ENCODE data around the gene GPR183. TPM values are rescaled to one million over a fixed set of nuclear protein-coding genes. Genes with fewer than 3 reads are reported as not detected.
A peak's percentile ranks its signal among the peaks of the same experiment; 100 is the strongest.

GPR183 gene
- total RNA-seq, 2 experiments from 2014 or later, result 5.0 to 5.2 TPM

DNA sequence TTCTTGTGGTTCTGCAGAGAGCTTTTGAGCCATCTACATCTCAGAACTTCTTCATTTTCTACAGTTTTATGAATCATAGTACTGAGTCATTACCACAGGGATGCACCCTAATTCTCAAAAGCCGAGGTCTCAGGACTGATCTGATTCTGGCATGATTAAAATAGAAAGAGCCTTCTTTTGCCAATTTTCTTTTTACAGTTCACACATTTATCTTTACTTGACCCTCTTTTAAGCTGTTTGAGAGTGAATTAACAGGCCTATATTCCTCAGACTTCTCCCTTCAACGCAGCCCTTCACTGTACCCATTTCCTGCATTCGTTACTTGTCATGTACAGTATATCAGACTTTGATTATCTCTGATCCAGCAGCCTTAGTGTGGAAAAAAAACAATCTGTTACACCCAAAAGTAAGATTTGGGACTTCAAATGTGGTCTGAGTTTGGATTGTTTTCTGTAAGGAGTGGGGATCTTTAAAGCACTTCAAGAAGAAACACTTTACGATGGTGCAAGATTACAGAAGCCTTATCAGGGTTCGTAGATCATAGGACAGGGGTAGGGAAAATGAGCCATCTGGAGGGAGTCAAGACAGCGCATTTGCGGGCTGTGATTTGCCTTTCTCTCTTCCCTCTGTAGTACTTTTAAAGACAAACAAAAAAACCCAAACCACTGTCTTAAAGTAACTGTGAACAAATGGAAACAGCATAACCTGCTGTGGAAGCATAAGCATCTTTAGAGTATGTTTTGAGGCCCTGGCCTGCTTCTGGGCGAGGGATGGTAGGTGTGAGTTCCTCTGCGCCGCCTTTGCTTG is 15.3 kb upstream of the GPR183 start:
- H3K27me3 Mint-ChIP-seq (ENCODE audit: low read depth), result no peaks in the 10 kb centered on the region
- peaks cover 61% of the 10 kb centered on the region for H3K4me1 Mint-ChIP-seq (ENCODE audit: low read depth)
- ChIA-PET CTCF (interaction anchor here (0.7 to 2.8 kb wide), 7 partner anchors 15 to 113 kb away, joined by 3 to 14 read pairs (median 6); partner anchors contain the start of gene GPR183), POLR2A (interaction anchor here (0.8 to 1.5 kb wide), 5 partner anchors 23 to 122 kb away, joined by 3 to 6 read pairs (median 4); partner anchors contain the start of gene UBAC2)
- ATAC-seq (peak; percentile 79), DNase-seq (peak; percentile 40)
- H3K27ac Mint-ChIP-seq, result peak overlapping the region; percentile 89
- peaks cover 59% of the 10 kb centered on the region for H3K36me3 Mint-ChIP-seq (ENCODE audit: low read depth)
- H3K4me3 Mint-ChIP-seq, result peak overlapping the region; percentile 51
- H3K9me3 Mint-ChIP-seq (ENCODE audit: insufficient read depth), result no peaks in the 10 kb centered on the region

- H3K4me1 Mint-ChIP-seq (ENCODE audit: low read depth), result peaks cover 65% of the 10 kb centered on the region
- no peak for ATAC-seq
- ChIA-PET CTCF (interaction anchor here (0.7 to 2.8 kb wide), 9 partner anchors 15 to 114 kb away, joined by 3 to 14 read pairs (median 5); partner anchors contain the start of gene GPR183), POLR2A (interaction anchor here (0.8 to 1.5 kb wide), 5 partner anchors 31 to 121 kb away, joined by 3 to 6 read pairs (median 4); partner anchors contain the start of gene UBAC2)
- no peak overlapping the region for H3K4me3 Mint-ChIP-seq
- peaks cover 60% of the 10 kb centered on the region for H3K36me3 Mint-ChIP-seq (ENCODE audit: low read depth)
- no peak for DNase-seq
- H3K27ac Mint-ChIP-seq, result peak overlapping the region; percentile 89
- H3K9me3 Mint-ChIP-seq (ENCODE audit: insufficient read depth), result no peaks in the 10 kb centered on the region
- no peaks in the 10 kb centered on the region for H3K27me3 Mint-ChIP-seq (ENCODE audit: low read depth)
Measured at GRCh38 chr13:99321709-99322108, 14.5 kb upstream of the GPR183 start.

GRCh38 chr13:99320693-99321481 is 13.7 kb upstream of the GPR183 start:
- no peak for ATAC-seq
- H3K36me3 Mint-ChIP-seq (ENCODE audit: low read depth), result peaks cover 61% of the 10 kb centered on the region
- CTCF ChIA-PET, result interaction anchor here (0.8 to 2.8 kb wide), 6 partner anchors 14 to 115 kb away, joined by 3 to 14 read pairs (median 8); partner anchors contain the start of gene GPR183
- no peak for DNase-seq
- H3K4me3 Mint-ChIP-seq, result no peak overlapping the region
- peaks cover 64% of the 10 kb centered on the region for H3K4me1 Mint-ChIP-seq (ENCODE audit: low read depth)
- POLR2A ChIA-PET, result interaction anchor here (0.7 to 1.5 kb wide), 3 partner anchors 10 to 120 kb away, joined by 4 read pairs; partner anchors contain the start of gene UBAC2
- no peaks in the 10 kb centered on the region for H3K27me3 Mint-ChIP-seq (ENCODE audit: low read depth)
- H3K9me3 Mint-ChIP-seq (ENCODE audit: insufficient read depth), result no peaks in the 10 kb centered on the region
- H3K27ac Mint-ChIP-seq, result no peak overlapping the region

- no peaks in the 10 kb centered on the region for H3K27me3 Mint-ChIP-seq (ENCODE audit: low read depth)
- H3K27ac Mint-ChIP-seq, result no peak overlapping the region
- no peak for ATAC-seq
- H3K4me3 Mint-ChIP-seq, result no peak overlapping the region
- peaks cover 45% of the 10 kb centered on the region for H3K36me3 Mint-ChIP-seq (ENCODE audit: low read depth)
- DNase-seq, result no peak
- peaks cover 55% of the 10 kb centered on the region for H3K4me1 Mint-ChIP-seq (ENCODE audit: low read depth)
- H3K9me3 Mint-ChIP-seq (ENCODE audit: insufficient read depth), result no peaks in the 10 kb centered on the region
- ChIA-PET CTCF (interaction anchor here (0.8 to 2.0 kb wide), 2 partner anchors 41 to 47 kb away, joined by 3 to 4 read pairs; no protein-coding TSS in a partner anchor), POLR2A (no interaction called here)
Measured at GRCh38 chr13:99316657-99317256, 9.6 kb upstream of the GPR183 start.

- no peak for ATAC-seq
- ChIA-PET CTCF (interaction anchor here (0.8 to 2.1 kb wide), 3 partner anchors 41 to 72 kb away, joined by 3 to 6 read pairs (median 4); no protein-coding TSS in a partner anchor), POLR2A (no interaction called here)
- peaks cover 57% of the 10 kb centered on the region for H3K4me1 Mint-ChIP-seq (ENCODE audit: low read depth)
- DNase-seq, result no peak
- peak overlapping the region; percentile 26 for H3K27ac Mint-ChIP-seq
- no peak overlapping the region for H3K4me3 Mint-ChIP-seq
- no peaks in the 10 kb centered on the region for H3K27me3 Mint-ChIP-seq (ENCODE audit: low read depth)
- no peaks in the 10 kb centered on the region for H3K9me3 Mint-ChIP-seq (ENCODE audit: insufficient read depth)
- peaks cover 43% of the 10 kb centered on the region for H3K36me3 Mint-ChIP-seq (ENCODE audit: low read depth)
Measured at GRCh38 chr13:99316224-99316623, 9.0 kb upstream of the GPR183 start.

DNA sequence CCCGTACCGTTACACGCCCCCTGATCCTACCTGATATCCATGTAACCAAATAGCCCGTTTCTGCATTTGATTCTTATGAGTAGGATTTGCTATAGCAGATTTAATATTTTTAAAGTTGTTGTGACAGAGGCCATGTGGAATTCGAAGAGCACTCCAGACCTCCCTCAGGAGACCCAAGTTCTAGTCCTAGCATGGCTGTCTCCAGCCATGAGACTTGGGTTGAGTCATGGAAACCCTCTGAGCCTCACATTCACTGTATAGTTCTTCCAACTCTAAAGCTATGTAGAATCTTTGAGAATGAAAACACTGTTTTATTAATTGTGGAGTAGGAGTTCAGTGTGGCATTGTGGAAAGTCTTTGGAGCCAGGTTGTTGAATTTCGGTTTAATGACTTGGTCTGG is 8.0 kb upstream of the GPR183 start:
- ChIA-PET CTCF (interaction anchor here (0.7 to 4.6 kb wide), 10 partner anchors 9 to 119 kb away, joined by 3 to 23 read pairs (median 4); no protein-coding TSS in a partner anchor), POLR2A (interaction anchor here (0.8 to 1.5 kb wide), 7 partner anchors 9 to 44 kb away, joined by 3 to 6 read pairs (median 4); no protein-coding TSS in a partner anchor)
- Mint-ChIP-seq H3K9me3 (ENCODE audit: insufficient read depth) (no peaks in the 10 kb centered on the region), H3K4me1 (ENCODE audit: low read depth) (peaks cover 62% of the 10 kb centered on the region), H3K27me3 (ENCODE audit: low read depth) (no peaks in the 10 kb centered on the region), H3K36me3 (ENCODE audit: low read depth) (peaks cover 46% of the 10 kb centered on the region), H3K27ac (peak overlapping the region; percentile 89), H3K4me3 (peak overlapping the region; percentile 55)
- no peak for DNase-seq
- peak; percentile 23 for ATAC-seq

DNA sequence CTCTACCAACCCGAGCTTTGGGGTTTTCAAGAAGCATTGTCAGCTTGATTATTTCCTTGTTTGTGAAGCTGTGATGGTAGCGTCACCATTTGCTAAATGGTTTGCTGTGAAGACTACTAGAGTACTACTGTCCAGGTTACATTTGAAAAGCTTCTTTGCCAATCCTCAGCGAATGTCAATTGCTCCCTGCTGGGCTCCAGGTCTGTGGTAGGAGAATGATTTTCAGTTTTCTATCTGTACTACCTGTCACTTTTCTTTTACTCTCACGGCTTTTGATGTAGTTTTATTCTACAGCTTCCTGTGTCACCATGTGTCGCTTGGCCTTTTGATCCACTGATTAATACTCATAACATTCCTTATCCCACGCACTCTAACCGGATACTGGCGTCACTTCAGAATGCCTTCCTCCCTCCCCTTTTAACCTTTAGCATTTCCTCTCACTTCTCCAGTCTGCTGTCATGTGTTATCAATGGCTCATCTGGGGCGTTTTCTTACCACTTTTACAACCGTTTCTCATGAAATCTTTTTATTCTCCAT is 7.5 kb upstream of the GPR183 start:
- H3K9me3 Mint-ChIP-seq (ENCODE audit: insufficient read depth), result no peaks in the 10 kb centered on the region
- H3K27ac Mint-ChIP-seq, result peak overlapping the region; percentile 89
- H3K4me1 Mint-ChIP-seq (ENCODE audit: low read depth), result peaks cover 63% of the 10 kb centered on the region
- ChIA-PET CTCF (interaction anchor here (0.8 to 4.6 kb wide), 14 partner anchors 8 to 121 kb away, joined by 3 to 23 read pairs (median 4); no protein-coding TSS in a partner anchor), POLR2A (interaction anchor here (0.8 to 1.5 kb wide), 8 partner anchors 9 to 111 kb away, joined by 3 to 6 read pairs (median 4); no protein-coding TSS in a partner anchor)
- H3K4me3 Mint-ChIP-seq, result peak overlapping the region; percentile 55
- DNase-seq, result peak; percentile 61
- H3K27me3 Mint-ChIP-seq (ENCODE audit: low read depth), result no peaks in the 10 kb centered on the region
- peak; percentile 73 for ATAC-seq
- H3K36me3 Mint-ChIP-seq (ENCODE audit: low read depth), result peaks cover 48% of the 10 kb centered on the region

GRCh38 chr13:99313941-99314340 is 6.7 kb upstream of the GPR183 start:
- POLR2A ChIA-PET, result interaction anchor here (0.6 to 1.5 kb wide), 5 partner anchors 18 to 111 kb away, joined by 3 to 6 read pairs (median 3); no protein-coding TSS in a partner anchor
- H3K9me3 Mint-ChIP-seq (ENCODE audit: insufficient read depth), result no peaks in the 10 kb centered on the region
- peaks cover 47% of the 10 kb centered on the region for H3K36me3 Mint-ChIP-seq (ENCODE audit: low read depth)
- H3K27ac Mint-ChIP-seq, result peak overlapping the region; percentile 89
- H3K4me1 Mint-ChIP-seq (ENCODE audit: low read depth), result peaks cover 59% of the 10 kb centered on the region
- no peaks in the 10 kb centered on the region for H3K27me3 Mint-ChIP-seq (ENCODE audit: low read depth)
- CTCF ChIA-PET, result interaction anchor here (0.9 to 4.6 kb wide), 7 partner anchors 11 to 122 kb away, joined by 3 to 23 read pairs (median 4); no protein-coding TSS in a partner anchor
- DNase-seq (no peak), ATAC-seq (no peak)
- peak overlapping the region; percentile 55 for H3K4me3 Mint-ChIP-seq

DNA sequence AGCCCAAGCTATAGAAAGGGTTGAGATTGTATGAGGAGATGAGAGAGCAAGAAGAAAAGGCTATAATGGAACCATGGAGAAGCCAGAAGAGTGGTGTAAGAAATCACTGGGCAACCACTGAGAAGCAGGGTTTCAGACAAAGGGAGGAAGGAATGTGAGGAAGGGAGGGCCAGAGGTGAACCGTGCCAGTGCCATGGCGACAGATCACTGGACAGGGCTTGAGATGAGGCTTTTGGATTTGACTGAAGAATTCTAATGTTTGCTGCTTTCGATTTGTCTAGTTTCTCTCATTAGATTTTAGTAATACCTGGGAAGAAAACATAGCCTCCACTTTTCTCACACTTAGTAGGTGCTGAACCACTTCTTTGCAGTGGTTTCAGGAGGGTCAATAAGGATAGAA is 6.3 kb upstream of the GPR183 start:
- peaks cover 46% of the 10 kb centered on the region for H3K36me3 Mint-ChIP-seq (ENCODE audit: low read depth)
- POLR2A ChIA-PET, result interaction anchor here (0.6 kb wide), 1 partner anchor 66 kb away, joined by 3 read pairs; no protein-coding TSS in a partner anchor
- H3K9me3 Mint-ChIP-seq (ENCODE audit: insufficient read depth), result no peaks in the 10 kb centered on the region
- peaks cover 62% of the 10 kb centered on the region for H3K4me1 Mint-ChIP-seq (ENCODE audit: low read depth)
- DNase-seq, result no peak
- H3K27me3 Mint-ChIP-seq (ENCODE audit: low read depth), result no peaks in the 10 kb centered on the region
- ATAC-seq, result no peak
- CTCF ChIA-PET, result interaction anchor here (2.5 to 4.6 kb wide), 2 partner anchors 44 to 123 kb away, joined by 10 to 23 read pairs; no protein-coding TSS in a partner anchor
- H3K4me3 Mint-ChIP-seq, result no peak overlapping the region
- peak overlapping the region; percentile 69 for H3K27ac Mint-ChIP-seq

DNA sequence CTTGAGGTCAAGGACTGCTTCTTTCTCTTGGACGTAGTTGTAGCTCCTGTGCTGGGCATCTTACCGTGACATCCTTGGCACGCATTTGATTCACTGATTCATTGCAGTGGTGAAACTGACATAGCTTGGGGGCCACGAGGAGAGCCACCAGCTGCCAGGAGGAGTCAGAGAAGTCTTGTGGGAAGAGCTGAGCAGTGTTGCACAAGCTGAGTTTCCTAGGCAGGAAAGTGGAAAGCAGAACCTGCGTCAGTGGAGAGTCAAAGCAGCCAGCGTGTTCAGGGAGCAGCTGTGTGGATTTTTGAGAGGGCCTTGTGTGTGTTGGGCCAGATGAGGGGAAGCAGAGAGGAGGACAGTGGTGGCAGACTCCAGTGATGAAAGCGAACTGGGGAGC is 5.3 kb upstream of the GPR183 start:
- H3K36me3 Mint-ChIP-seq (ENCODE audit: low read depth), result peaks cover 53% of the 10 kb centered on the region
- H3K27me3 Mint-ChIP-seq (ENCODE audit: low read depth), result no peaks in the 10 kb centered on the region
- no peak for DNase-seq
- ChIA-PET CTCF (interaction anchor here (1.0 to 4.6 kb wide), 6 partner anchors 10 to 124 kb away, joined by 3 to 23 read pairs (median 4); no protein-coding TSS in a partner anchor), POLR2A (no interaction called here)
- ATAC-seq, result no peak
- H3K27ac Mint-ChIP-seq, result no peak overlapping the region
- peaks cover 72% of the 10 kb centered on the region for H3K4me1 Mint-ChIP-seq (ENCODE audit: low read depth)
- H3K9me3 Mint-ChIP-seq (ENCODE audit: insufficient read depth), result no peaks in the 10 kb centered on the region
- H3K4me3 Mint-ChIP-seq, result no peak overlapping the region
